Esophagus (tissue), 2 donors: ENCODE measurements around the gene TWIST1. TPM values are rescaled to one million over a fixed set of nuclear protein-coding genes. Genes with fewer than 3 reads are reported as not detected.
A peak's percentile ranks its signal among the peaks of the same experiment; 100 is the strongest.

Experiments used
- H3K27ac ChIP-seq, 2 donors: one replicate each; pipeline ENCODE4 v1.5.1; 2013; ENCODE audit warnings: low read depth in 2 of 2, mild to moderate bottlenecking in 2 of 2, inconsistent platforms in 1 of 2, low read length in 1 of 2, moderate library complexity in 1 of 2
- H3K27me3 ChIP-seq, 2 donors: one replicate each; pipeline ENCODE4 v1.6.1; 2013; ENCODE audit warnings: low read length in 2 of 2, control low read depth in 1 of 2, mild to moderate bottlenecking in 1 of 2; ENCODE audit not compliant: insufficient read depth in 2 of 2, control insufficient read depth in 1 of 2
- H3K36me3 ChIP-seq, 2 donors: one replicate each; pipeline ENCODE4 v1.6.1; 2013; ENCODE audit warnings: low read length in 1 of 2; ENCODE audit not compliant: control insufficient read depth in 2 of 2, insufficient read depth in 2 of 2
- H3K4me1 ChIP-seq, 2 donors: one replicate each; pipeline ENCODE4 v1.6.1; 2013; ENCODE audit warnings: low read length in 1 of 2; ENCODE audit not compliant: control insufficient read depth in 2 of 2, insufficient read depth in 2 of 2
- H3K4me3 ChIP-seq, 2 donors: one replicate each; pipeline ENCODE4 v1.5.1; 2013; ENCODE audit warnings: low read length in 2 of 2, mild to moderate bottlenecking in 2 of 2, low read depth in 1 of 2, moderate library complexity in 1 of 2
- H3K9me3 ChIP-seq, 2 donors: one replicate each; pipeline ENCODE4 v1.6.1; 2013; ENCODE audit warnings: mild to moderate bottlenecking in 2 of 2, low read depth in 1 of 2, low read length in 1 of 2, moderate library complexity in 1 of 2; ENCODE audit not compliant: control insufficient read depth in 2 of 2, insufficient read depth in 1 of 2
- WGBS, 2 donors: extraction: QIAGEN DNeasy Blood & Tissue Kit; methylation state at CpG; one replicate each; pipeline ENCODE4 v1.1.7; 2013; 5-methylcytosine and 5-hydroxymethylcytosine counted together
- polyA plus RNA-seq, 2 donors: library from polyadenylated mRNA; stranded (reverse); fragments of 200-250 nt; gene quantifications; one replicate each; pipeline ENCODE4 v1.2.3, GENCODE V29; 2013
- donor health status: healthy with polysubstance abuse.
- donor health status: Bipolar disorder and iron deficiency.

The TWIST1 gene
- polyA plus RNA-seq, 2 donors = 2.6 to 5.6 TPM

GRCh38 chr7:19133390-19133789 is 16.0 kb upstream of the TWIST1 start:
- no peak overlapping the region for H3K27ac ChIP-seq
- no peaks in the 10 kb centered on the region for H3K9me3 ChIP-seq
- no peaks in the 10 kb centered on the region for H3K4me1 ChIP-seq
- WGBS, 2 donors = 61 to 70% methylated on average over 4 of the region's 4 CpGs
- no peaks in the 10 kb centered on the region for H3K36me3 ChIP-seq
- no peak overlapping the region for H3K4me3 ChIP-seq
- no peaks in the 10 kb centered on the region for H3K27me3 ChIP-seq

- Histone ChIP-seq H3K27me3 (no peaks in the 10 kb centered on the region), H3K36me3 (no peaks in the 10 kb centered on the region), H3K27ac (no peak overlapping the region), H3K4me1 (no peaks in the 10 kb centered on the region), H3K9me3 (no peaks in the 10 kb centered on the region), H3K4me3 (no peak overlapping the region)
- 75 to 80% methylated on average over 1 of the region's 1 CpG for WGBS, 2 donors
Measured at GRCh38 chr7:19128856-19129255, 11.4 kb upstream of the TWIST1 start.

GRCh38 chr7:19121977-19122588 is 4.6 kb upstream of the TWIST1 start:
- Histone ChIP-seq H3K27ac (no peak overlapping the region), H3K9me3 (no peaks in the 10 kb centered on the region), H3K4me3 (no peak overlapping the region), H3K4me1 (peaks cover 0 to 3% of the 10 kb centered on the region in 2 donors), H3K36me3 (no peaks in the 10 kb centered on the region), H3K27me3 (peaks cover 0 to 7% of the 10 kb centered on the region in 2 donors)
- 40 to 44% methylated on average over 2 of the region's 2 CpGs for WGBS, 2 donors

- H3K27me3 ChIP-seq = peaks cover 0 to 15% of the 10 kb centered on the region in 2 donors
- no peak overlapping the region for H3K27ac ChIP-seq
- peaks cover 0 to 9% of the 10 kb centered on the region in 2 donors for H3K4me1 ChIP-seq
- no peaks in the 10 kb centered on the region for H3K36me3 ChIP-seq
- peaks cover 0 to 6% of the 10 kb centered on the region in 2 donors for H3K9me3 ChIP-seq
- no peak overlapping the region for H3K4me3 ChIP-seq
- 23 to 36% methylated on average over 10 of the region's 10 CpGs for WGBS, 2 donors
Measured at GRCh38 chr7:19119870-19120486, 2.5 kb upstream of the TWIST1 start.

- Histone ChIP-seq H3K36me3 (no peaks in the 10 kb centered on the region), H3K4me3 (no peak overlapping the region), H3K9me3 (peaks cover 0 to 6% of the 10 kb centered on the region in 2 donors), H3K4me1 (peaks cover 0 to 9% of the 10 kb centered on the region in 2 donors), H3K27me3 (peaks cover 0 to 15% of the 10 kb centered on the region in 2 donors), H3K27ac (no peak overlapping the region)
- WGBS, 2 donors = 35 to 48% methylated on average over 8 of the region's 8 CpGs
Measured at GRCh38 chr7:19119372-19119771, 1.9 kb upstream of the TWIST1 start.

GRCh38 chr7:19118636-19119371 is 1.4 kb upstream of the TWIST1 start:
- Histone ChIP-seq H3K9me3 (peaks cover 0 to 6% of the 10 kb centered on the region in 2 donors), H3K4me3 (no peak overlapping the region), H3K27me3 (peaks cover 0 to 15% of the 10 kb centered on the region in 2 donors), H3K27ac (peak overlapping the region; percentile 8 to 11), H3K36me3 (no peaks in the 10 kb centered on the region), H3K4me1 (peaks cover 0 to 9% of the 10 kb centered on the region in 2 donors)
- WGBS, 2 donors = 19 to 22% methylated on average over 28 of the region's 28 CpGs

- 6% methylated on average over 50 to 51 of the region's 51 CpGs for WGBS, 2 donors
- H3K4me3 ChIP-seq = peak overlapping the region; percentile 34 to 67
- peaks cover 0 to 15% of the 10 kb centered on the region in 2 donors for H3K27me3 ChIP-seq
- H3K9me3 ChIP-seq = peaks cover 0 to 6% of the 10 kb centered on the region in 2 donors
- no peaks in the 10 kb centered on the region for H3K36me3 ChIP-seq
- H3K4me1 ChIP-seq = peaks cover 0 to 9% of the 10 kb centered on the region in 2 donors
- H3K27ac ChIP-seq = peak overlapping the region; percentile 51 to 63
Measured at GRCh38 chr7:19117870-19118608, 603 bp upstream of the TWIST1 start.

GRCh38 chr7:19116121-19117090 is 1.0 kb downstream of the TWIST1 start:
- peaks cover 0 to 6% of the 10 kb centered on the region in 2 donors for H3K9me3 ChIP-seq
- peaks cover 0 to 9% of the 10 kb centered on the region in 2 donors for H3K4me1 ChIP-seq
- H3K36me3 ChIP-seq = no peaks in the 10 kb centered on the region
- peak overlapping the region; percentile 57 to 71 for H3K27ac ChIP-seq
- H3K27me3 ChIP-seq = peaks cover 0 to 19% of the 10 kb centered on the region in 2 donors
- 2% methylated on average over 46 to 70 of the region's 70 CpGs for WGBS, 2 donors
- peak overlapping the region; percentile 65 to 67 for H3K4me3 ChIP-seq
